ENCODE results near the gene NADK.
A peak's percentile ranks its signal among the peaks of the same experiment; 100 is the strongest.

The NADK gene

DNA sequence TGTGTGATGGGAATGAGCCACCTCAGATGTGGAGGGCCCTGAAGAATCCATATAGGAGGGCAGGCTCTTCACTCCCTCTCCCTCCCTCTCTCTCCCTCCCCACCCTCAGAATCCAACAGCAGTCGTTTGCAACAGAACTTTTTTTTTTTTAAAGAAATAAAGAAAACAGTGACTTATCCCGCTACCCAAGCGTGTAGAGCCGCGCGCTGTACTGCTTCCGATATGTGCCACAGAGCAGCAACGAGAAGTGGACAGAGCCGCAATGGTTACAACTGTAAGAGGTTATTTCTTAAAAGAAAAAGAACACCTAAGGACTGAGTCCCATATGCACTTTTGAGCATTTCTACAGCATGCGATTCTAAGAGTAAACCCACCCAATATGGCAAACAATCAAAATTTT, 7.4 kb upstream of the NADK start:
- DNase-seq: no peak

DNA sequence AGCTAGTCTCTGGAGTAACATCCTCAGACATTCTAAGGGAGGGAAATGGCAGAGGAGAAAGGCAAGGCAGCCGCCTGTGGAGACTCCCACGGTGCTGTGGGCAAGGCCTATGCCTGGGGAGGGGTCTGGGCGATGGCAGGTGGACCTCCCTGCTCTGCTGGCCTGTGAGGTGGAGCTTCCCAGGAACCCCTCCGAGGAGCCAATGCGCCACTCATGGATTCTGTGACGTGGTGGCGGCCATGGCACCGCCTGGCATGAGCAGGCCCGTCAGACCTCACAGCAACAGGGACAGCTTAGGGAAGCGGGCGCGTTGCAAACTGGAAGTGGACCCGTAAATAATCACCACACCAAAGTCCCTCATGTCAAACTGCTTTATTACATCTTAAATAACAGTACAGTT, 6.7 kb upstream of the NADK start:
- DNase-seq: no peak

DNA sequence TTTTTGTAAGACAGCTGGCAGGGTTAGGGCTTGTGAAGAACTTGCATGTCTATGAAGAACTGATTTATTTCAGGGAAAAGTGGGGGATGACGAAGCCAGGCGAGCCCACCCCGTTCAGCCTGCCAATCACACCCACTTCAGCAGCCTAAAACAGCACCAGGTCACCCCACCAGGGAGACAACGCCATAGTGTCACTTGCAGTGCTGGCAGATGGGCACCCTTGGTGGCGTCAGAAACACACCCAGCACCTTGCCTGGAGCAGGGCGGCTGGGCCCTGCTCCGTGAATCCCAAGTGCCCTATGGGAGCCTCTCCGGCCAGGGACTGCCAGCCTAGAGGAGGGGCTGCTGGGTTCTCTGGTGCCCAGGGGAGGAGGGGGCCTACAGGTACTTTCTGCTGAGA, 5.0 kb upstream of the NADK start:
- DNase-seq: no peak

DNA sequence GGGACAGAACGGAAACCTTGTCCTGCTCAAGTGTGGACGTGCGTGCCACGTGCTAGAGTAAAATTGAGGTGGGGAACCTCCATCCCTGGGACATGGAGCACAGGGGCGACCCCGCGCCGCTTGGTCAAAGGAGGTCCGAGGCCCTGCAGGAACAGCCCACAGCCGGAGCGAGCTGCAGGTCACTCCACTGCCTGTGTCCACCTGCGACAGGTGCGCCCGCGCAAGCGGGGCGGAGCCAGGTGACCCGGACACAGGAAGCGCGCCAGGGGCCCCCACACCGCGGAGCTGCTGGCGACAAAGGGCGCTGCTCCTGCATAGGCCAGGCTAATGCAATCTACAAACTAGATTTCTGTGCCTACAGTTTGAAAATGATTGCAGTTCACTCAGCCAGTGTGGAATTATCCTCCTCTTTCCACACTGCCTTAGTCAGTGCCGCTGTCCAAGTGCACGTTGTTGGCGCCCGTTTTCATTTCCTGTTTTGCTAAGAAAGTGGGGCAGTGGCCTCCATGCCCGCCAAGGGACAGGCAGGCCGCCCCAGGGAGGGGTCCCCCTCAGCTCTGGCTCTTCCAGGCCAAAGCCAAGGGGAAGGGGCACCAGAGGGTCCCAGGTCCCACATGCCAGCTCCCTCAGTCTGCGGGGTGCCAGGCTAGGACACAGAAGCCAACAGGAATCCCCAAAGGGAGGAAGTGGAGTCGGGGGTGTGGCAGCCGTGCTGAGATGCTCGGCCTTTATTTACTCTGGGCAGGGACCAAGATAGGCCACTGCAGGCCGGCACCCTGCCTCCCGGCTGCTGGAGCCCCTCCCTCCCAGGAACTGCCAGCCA, 4.3 kb upstream of the NADK start:
- DNase-seq: peak; percentile 72

DNA sequence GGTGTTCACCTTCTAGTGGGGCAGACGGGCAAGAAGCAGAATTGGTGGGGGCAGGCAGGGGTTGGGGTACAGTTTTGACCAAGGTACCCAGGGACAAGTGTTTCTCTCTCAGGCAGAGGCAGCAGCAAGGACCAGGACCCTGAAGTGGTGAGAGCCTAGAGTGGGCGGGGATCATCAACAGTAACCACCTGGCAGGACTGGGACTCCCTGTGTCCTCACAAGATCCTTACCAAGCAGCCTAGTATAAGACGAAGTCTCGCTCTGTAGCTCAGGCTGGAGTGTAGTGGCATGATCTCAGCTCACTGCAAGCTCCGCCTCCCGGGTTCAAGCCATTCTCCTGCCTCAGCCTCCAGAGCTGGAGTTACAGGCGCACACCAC, 3.2 kb upstream of the NADK start:
- DNase-seq: no peak

DNA sequence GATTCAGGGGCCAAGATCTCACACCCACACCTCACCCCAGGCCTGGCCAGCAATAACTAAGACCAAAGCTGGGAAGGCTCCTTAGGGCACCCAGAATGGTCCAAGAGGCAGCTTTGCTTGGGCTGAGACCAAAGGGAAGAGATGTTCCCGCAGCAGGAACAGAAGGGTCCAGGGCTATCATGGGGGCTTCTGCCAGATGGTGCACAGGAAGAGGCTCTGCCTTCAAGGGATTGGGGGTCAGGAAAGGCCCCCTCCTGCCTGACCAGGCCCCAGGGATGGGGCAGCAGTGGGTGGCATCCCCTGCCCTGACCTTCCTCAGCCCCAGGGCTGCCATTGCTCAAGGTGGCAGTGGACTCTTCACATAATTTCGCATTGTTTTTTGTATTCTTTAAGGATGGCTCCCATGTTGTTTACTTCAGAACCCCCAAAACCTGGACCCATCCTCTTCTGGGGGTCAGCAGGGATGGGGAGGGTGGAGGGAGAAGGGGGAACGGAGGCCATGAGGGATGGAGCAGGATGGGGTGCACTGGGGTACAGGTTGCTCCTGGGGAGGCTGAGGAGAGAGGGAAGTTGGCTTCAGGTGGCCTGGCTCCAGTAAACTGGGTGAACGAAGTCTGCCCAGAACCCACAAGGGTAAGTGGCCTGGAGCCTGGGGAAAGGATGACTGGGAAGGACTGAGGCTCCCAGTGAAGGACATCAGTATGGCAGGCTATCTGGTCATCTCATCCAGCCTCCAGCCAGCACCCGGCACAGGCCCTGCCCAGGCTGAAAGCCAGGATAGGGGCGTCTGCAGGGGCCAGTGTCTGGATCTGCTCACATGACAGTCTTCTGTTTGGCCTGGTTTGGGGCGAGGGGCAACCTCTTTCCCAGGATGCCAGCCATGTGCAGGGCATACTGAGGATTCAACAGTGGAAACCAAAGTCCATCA, 2.6 kb upstream of the NADK start:
- no peak for DNase-seq

DNA sequence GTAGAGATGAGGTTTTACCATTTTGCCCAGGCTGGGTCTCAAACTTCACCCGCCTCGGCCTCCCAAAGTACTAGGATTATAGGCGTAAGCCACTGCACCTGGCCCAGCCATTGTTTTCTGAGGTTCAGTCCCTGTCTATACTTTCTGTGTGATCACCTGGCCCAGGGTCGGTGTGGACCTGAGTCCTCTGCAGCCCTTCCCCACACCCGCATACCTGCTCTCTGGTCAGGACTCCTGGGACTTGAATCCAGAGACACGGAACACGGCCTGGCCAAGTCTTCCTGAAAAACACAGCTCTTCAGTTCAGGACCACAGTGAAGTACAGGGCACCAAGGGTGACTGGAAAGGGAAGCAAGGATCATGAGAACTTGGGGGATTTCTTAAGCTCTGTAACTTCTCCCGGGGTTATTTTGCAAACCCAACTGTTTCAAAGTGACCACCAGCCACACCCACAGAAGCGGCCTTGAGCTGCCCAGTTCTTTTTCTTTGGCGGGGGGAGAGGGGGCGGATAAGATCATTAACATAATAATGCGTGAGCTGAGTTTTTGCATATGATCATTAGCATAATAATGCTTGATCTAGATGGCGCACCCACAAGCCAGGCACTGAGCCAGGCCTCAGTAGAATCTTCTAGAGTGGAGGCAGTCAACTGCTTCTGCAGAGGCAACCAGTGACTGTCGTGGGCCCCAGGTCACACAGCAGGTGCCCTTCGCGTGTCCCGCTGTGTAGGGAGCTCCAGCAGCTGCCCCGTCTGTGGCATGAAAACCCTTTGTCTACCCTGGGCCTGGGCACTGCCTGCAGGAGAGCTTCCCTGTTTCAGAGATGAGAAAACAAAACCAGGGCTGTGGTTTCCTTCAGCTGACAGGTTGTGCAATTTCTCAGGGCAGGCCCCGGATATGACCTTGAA, 1.7 kb upstream of the NADK start:
- DNase-seq: no peak

DNA sequence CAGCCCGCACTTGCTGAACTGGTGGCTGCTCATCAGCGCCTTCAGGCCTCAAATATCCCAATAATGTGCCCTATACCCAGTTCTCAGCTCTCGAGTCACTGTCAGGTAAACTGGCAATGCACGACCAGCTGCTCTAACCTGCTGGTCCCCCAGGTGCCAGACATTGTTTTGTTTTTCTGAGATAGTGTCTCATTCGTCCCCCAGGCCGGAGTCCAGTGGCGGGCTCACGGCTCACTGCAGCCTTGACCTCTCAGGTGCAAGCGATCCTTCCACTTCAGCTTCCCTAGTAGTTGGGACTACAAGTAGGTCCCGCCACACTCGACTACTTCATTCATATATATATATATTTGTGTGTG, 1.0 kb upstream of the NADK start:
- no peak for DNase-seq

DNA sequence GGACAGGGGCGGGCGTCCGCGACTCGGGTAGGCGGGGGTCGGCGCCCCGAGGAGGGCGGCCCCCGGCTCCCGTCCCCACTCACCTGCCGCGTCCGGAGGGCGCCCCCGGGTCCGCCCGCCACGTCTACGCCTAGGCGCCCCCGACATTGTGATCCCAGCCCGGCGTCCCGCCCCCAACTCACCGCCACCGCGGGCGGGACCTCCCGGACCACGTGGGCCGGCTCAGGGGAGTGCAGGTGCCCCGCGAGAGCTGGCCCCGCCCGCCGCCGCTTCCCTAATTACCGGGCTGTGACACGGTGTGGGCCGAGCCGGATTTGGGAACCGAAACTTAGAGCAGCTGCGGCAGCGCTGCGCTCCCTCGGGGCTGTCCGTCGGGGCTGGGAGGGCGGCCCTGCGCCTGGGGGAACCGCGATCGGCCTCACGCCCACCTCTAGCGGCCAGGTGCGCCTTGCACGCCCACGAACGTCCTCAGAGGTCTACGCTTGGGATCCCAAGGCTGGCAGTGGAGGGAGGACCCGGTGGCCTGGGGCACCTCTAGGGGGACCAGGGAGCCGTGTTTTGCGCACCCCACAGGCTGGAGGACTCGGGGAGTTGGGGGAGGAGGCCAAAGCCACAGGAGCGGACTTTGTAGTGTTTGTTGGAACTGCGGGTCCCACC, 521 bp upstream of the NADK start:
- DNase-seq: peak; percentile 70

DNA sequence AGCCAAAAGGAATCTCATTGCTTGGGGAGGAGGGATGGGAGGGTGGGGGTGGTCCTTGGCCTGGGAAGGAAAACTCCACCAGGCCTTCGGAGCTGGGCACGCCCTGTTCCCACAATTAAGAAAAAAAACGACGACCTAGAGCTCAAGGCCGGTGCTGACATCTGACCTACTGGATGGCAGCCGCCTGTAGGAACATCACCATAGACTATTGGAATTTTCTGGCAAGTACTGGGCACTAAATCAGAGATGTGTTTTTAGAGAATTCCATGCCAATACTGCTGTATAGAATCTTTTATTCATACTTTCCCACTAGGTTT, 729 bp downstream of the NADK start:
- DNase-seq: no peak

DNA sequence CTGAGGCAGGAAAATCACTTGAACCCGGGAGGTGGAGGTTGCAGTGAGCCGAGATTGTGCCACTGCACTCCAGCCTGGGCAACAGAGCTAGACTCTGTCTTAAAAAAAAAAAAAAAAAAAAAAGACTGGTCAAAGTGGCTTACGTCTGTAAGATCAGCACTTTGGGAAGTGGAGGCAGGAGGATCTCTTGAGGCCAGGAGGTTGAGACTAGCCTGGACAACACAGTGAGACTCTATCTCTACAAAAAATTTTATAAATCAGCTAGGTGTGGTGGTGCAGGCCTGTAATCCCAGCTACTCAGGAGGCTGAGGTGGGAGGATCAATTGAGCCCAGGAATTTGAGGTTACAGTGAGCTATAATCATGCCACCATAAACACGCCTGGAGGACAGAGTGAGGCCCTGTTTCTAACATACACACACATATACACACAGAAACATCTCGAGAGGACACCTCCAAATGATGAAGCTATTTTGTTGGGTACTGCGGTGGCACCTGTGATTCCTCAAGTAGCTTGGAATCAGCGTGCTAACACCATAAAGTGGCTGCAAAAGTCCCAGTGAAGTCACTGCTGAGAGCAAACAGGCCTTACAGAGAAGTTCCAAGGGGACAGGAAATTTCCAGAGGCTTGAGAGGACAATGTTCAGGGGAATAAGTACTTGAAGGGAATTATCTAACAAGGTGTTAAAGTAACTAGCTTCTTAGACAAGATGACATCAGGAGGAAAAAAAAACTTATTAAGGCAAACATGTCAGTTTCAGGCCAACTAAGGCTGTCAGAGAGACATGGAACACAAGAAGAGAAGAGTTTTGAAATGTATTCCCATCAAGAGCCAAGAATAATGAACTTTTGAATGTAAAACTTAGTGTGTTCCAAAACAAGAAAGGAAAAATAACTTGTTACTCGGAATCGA, 1.3 kb downstream of the NADK start:
- DNase-seq: no peak

DNA sequence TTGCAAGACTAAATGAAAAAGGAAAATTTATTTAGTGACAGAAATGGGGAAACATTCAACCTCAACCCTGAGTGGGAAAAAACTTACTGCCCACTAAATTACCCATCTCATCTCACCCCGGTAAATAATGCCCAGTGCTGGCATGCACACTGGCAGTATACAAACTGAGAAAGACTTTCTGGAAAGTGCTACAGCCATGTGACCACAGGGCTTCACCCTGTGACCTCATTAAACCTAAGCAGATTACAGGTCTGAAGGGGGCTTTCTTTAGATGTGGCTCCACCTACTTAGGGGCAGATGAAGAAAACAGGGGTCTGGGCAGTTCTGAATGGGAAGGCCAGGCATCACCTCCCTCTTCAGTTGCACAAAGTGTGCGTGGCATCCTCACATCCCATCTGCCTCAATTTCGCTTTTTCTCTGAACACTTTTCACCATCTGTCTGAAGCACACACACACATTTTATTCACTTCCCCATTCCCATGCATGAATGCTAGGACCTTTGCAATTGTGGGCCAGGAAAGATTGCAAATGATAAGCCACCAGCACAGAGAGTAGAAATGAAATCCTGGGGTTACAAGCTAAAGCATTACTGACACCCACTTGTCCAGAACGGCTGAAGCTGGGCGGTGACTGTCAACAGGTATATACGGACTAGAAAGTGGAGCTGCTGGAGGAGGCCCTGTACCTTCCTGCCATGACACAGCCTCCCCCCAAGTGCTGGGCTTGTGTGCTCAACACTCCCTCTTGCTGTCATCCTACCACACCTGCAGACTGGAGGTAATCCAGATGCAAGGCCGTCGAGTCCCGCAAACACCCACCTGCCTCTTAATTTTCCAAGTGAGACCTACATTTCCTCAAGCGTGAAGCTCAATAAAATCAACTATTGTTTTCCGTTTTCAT, 2.7 kb downstream of the NADK start:
- DNase-seq: no peak

DNA sequence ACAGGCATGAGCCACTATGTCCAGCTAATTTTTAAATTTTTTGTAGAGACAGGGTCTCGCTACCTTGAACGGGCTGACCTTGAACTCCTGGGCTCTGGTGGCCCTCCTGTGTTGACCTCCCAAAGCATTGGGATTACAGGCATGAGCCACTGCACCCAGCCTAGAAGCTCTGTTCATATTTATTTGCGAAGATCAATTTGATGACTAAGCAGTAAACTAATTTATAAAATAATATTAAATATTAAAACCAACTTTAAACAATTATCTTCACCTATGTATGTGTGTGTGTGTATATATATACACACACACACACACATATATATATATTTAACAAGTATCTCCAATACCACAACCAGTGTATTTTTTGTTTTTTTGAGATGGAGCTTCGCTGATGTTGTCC, 4.4 kb downstream of the NADK start:
- DNase-seq: no peak

DNA sequence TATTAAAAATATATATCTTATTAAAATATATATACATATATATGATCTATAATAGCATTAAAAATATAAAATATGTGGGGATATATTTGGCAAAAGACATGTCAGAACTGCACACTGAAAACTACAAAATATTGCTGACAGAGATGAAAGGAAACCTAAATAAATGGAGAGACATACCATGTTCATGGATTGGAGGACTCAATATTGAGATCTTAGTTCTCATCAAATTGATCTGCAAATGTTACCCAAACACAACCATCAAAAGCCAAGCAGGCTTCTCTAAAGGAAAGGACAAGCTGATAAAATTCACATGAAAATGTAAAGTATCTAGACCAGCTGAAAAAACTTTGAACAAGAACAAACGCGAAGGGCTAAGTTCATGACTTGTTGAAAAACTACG, 7.2 kb downstream of the NADK start:
- no peak for DNase-seq

DNA sequence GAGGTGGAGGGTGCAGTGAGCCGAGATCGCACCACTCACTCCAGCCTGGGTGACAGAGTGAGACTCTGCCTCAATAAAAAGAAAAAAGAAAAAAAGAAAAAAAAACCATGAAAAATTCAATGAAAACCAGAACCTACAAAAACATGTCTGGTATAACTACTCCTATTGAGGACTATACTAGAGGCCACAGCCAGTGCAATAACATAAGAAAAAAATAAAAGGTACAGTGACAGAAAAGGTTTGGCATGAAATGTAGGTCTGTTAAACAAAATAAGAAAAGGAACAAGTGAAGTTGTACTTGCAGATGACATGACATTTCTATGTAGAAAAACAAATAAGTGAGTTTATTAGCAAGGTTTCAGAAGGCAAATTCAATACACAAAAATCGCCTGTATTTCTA, 8.2 kb downstream of the NADK start:
- DNase-seq: no peak

DNA sequence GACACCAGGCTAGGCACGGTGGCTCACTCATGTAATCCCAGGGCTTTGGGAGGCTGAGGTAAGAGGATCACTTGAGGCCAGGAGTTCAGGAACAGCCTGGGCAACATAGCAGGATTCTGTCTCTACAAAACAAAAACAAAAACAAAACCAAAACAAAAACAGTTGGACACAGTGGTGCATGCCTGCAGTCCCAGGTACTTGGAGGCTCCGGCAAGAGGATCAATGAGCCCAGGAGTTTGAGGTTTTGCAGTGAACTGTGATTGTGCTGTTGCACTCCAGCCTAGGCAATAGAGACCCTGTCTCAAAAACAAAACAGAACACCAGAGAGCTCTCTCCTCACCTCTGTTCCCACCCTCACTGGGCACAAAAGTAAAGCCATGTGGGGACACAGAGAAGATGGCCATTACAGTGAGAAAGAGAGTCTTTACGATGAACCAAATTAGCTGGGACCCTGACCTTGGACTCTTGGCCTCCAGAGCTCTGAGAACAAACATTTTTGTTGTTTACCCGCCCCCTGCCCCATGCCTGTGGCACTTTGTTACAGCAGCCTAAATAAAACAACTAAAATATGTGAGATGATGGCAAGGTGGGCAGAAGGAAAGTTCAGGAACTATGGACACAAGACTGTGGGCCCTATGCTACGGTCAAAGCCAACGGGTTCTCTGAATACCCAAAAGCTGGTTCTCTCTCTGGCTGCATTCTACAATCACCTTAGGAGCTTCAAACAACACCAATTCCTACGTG, 9.8 kb downstream of the NADK start:
- no peak for DNase-seq

DNA sequence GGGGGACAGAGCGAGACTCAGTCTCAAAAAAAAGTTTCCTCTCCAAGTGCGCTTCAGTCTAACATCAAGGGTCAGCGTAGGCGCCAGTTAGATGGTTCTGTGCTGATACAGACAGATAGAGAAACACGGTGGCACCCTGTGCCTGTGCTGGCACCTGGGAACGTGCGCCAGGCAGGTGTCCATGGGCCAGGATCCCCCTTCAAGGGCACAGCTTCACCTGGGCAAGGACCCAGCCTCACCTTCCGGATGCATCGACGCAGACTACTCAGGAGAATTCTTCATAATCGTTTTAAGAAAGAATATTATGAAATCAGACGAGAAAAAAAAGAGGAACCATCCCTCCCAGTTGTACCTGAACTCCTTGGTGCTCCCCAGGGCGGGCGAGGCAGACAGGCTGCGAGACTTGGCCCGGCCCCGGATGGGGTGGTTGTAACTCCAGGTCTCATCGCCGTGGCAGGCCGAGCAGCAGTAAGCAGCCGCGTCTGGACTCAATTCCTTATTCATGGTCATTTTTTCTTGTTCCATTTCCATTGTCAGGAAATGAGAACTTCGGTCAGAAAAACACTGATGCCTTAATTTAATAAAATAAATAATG, 13.3 kb downstream of the NADK start:
- no peak for DNase-seq

DNA sequence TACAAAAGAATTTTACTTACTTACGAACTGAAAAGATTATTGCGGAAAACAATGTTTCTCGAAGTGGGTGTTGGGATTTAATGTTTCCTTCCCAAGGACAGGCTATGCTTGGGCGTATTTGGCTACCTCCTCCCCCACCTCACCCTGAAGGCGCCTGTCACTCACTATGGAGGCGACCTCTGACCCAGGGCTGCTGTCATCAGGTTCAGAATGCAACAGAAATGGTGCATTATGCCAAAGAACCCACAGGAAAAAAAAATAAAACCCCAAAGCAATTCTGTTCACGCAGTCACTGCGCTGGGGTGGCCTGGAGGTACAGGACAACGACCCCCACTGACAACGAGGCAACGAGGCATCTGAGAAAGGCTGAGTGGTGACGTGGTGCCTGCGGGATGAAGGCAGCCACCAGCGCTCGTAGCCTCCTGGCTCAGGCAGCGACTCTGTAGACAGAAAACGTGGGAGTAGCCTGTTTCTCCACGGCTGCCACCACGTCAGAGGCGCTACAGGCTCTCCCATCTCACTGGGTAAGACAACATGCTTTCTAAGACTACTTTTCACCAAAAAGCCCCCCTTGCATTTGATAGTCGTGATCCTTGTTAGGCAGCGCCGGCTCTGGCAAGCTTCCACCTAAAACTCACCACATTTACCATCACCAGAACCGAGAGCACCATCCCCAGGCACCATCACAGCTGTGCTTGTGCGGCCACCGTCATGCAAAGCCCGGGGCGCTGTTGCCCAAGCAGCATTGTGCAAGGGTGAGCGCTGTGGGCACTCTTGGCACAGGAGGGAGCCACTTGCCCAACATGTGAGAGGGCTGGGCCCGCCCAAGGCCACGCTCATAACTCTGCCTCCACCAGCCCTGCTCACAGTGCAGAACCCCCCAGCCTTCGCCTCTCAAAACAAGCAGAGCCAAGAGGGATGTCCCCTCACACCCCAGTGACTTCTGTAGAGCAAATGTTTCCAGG, 14.3 kb downstream of the NADK start:
- DNase-seq: no peak
